NCI-H510A treated with DMSO at 0.1 percent for 48 hours (cell line): Measurements from ENCODE around the gene USB1.

Source experiments
- DNase-seq: peaks from one replicate; lab custom pipeline; 2025; lab: John Stamatoyannopoulos, UW

Gene USB1

DNA sequence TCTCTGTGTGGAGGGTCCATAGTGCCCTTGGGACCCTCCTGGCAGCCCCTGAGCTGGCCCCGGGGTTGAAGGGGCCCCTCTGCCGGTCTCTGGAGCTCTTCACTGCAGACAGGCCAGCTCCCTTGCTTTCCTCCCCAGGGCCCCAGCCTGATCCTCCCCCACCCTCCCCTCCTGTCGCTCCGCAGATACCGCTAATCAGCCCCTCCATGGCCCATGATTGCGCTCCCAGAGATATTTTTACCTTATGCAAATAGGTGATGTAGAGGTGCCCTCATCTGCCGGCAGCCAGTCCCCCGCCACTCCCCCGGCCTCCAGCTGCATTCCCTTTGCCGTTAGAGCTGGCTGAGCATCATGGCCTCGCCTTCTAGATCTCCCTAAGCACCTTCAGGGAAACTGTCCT, 33.6 kb downstream of the USB1 start:
- no peak for DNase-seq

DNA sequence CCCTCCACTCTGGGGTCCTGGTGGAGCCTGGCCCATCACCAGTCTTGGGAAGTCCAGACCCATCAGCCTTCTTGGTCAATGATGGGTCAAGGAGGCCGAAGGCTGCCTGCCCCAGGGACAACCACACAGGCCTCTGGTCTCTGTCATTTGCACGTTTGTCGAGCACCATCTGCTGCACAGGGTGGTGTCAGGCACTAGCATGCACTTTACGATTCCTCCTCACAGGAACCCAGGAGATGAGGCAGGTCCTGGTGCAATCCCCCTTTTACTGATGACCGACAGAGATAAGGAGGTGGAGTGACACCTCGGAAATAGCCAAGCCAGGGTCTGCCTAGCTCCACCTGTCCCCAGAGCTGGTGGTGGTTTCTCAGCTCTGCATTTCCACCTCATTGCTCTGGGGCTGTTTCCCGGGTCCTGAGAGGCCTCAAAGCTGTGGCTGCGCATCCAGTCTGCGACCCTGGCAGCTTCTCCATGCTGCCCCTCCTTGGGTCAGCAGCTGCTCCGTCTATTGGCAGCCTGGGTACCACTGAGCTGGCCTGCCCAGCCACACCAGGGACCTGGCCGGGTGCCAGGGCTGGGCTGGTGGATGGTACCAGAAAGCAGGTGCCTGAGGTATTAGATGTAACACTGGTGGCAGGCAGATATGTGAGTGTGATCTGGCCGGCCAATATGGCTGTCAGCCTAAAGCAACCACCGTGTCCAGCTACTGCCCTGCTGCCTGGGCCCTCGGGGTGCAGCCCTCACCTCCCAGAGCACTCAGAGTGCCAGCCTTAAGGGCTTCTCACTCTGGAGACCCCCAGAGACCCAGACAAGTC, 34.4 kb downstream of the USB1 start:
- DNase-seq, result no peak

DNA sequence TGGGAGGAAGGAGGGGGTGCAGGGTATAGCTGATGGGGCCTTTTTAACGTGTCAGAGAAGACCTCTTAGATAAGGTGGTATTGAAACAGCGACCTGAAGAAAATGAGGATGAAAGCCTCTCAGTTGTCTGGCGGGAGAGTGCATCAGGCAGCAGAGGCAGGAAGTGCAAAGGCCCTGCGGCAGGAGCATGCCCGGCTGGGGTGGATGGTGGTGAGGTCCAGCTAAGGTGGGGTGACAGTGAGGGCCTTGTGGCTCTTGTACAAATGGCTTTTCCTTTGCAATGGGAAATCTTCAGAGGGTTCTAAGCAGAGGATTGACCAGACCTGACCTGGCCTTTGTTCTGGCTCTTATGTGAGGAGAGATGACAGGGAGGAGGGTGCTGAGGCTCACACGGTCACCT, 35.7 kb downstream of the USB1 start:
- DNase-seq, result no peak

DNA sequence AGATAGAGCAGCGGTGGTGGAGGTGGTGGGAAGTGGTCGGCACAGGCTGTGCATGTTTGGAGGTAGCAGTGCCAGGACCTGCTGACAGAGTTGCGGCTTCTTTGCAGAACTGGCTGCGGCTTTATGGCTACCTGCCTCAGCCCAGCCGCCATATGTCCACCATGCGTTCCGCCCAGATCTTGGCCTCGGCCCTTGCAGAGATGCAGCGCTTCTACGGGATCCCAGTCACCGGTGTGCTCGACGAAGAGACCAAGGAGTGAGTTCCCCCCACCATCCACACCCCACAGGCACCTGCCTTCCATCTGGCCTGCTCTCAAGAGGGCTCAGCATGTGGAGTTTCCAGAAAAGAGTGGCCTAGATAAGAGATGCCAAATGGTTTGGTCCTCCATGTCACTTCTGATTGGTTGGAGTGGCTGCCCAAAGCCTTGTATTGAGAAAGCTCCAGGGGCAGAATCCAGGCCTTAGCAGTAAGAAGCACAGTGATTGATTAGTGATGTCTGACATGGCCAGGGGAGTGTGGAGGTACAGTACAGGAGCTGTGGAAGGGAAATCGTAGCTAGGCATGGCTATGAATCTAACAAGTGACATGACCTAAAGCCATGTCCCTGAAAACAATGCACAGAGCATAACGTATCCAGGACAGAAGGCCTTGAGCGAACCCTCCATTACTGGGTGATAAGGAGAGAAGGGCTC, 36.3 kb downstream of the USB1 start:
- DNase-seq, result no peak

DNA sequence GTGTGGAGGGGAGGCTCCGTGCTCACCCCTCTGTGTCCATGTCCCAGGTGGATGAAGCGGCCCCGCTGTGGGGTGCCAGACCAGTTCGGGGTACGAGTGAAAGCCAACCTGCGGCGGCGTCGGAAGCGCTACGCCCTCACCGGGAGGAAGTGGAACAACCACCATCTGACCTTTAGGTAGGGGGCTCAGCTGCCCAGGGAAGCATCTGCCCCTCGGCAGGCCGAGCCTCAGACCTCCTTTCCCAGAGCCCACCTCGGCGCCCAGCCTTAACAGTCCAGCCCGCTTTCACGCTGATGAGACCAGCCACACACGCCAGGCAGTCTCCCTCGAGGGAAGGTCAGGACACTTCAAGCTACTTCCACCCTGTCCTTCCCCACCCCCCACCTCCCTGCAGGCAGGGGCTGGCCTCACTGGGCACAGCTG, 37.0 kb downstream of the USB1 start:
- DNase-seq, result no peak

DNA sequence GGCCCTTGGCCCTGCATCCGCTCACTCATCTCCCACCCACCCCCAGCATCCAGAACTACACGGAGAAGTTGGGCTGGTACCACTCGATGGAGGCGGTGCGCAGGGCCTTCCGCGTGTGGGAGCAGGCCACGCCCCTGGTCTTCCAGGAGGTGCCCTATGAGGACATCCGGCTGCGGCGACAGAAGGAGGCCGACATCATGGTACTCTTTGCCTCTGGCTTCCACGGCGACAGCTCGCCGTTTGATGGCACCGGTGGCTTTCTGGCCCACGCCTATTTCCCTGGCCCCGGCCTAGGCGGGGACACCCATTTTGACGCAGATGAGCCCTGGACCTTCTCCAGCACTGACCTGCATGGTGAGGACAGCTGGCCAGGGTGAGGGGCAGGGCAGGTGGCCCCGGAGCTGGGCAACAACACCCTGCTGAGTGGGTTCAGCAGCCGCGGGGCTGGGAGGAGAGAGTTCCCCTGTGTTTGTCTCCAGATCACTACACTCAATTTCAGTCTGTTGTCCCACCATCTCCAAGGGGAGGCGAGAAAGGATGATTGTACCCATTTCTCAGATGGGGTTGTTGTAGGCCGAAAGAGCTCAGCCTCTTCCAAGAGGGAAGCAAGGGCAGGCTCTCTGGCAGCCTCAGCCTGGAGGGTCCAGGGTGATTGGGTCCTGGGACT, 38.8 kb downstream of the USB1 start:
- no peak for DNase-seq

DNA sequence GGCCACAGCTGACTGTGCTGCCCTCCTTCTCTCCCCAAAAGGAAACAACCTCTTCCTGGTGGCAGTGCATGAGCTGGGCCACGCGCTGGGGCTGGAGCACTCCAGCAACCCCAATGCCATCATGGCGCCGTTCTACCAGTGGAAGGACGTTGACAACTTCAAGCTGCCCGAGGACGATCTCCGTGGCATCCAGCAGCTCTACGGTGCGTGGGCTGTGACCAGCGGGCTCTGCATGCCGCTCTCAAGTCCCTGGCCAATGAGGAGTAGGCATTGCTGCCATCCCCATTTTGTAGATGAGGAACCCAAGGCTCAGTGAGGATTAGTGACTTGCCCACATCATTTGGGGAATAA, 39.3 kb downstream of the USB1 start:
- DNase-seq, result no peak

DNA sequence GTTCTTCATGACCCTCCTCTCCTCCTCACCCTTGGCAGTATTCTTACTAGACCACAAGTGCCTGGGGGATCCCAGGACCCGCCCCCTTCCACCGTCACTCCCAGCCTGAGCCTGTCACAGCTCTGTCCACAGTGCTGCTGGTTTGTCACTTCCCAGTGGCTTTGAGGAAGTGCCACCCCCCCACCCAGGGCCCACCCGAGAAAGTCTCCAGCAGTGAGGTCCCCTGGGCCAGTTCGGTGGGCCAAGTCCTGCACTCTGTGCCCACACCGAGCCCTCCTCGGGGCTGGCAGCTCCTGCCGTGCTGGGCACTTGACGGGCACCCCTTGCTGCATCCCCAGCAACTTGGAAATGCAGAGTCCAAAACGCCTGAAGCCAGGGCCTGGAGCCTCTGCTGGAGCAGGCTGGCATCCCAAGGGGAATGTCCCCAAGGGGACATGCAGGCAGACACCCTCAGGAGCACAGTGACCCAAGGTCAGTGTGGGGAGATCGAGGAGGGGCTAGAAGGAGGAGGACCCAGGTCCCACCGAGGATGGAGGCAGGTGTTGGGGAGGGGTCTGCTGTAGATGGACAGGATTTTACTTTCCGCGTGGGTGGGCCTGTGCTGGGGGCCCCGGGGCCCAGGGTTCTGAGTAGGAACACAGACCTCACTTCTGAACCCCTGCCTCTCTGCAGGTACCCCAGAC, 39.9 kb downstream of the USB1 start:
- DNase-seq, result no peak

DNA sequence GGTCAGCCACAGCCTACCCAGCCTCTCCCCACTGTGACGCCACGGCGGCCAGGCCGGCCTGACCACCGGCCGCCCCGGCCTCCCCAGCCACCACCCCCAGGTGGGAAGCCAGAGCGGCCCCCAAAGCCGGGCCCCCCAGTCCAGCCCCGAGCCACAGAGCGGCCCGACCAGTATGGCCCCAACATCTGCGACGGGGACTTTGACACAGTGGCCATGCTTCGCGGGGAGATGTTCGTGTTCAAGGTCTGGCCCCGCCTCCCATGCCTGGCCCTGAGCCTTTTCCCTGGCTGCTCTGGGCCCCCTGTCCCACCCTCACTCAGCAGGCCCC, 40.4 kb downstream of the USB1 start:
- DNase-seq, result no peak

DNA sequence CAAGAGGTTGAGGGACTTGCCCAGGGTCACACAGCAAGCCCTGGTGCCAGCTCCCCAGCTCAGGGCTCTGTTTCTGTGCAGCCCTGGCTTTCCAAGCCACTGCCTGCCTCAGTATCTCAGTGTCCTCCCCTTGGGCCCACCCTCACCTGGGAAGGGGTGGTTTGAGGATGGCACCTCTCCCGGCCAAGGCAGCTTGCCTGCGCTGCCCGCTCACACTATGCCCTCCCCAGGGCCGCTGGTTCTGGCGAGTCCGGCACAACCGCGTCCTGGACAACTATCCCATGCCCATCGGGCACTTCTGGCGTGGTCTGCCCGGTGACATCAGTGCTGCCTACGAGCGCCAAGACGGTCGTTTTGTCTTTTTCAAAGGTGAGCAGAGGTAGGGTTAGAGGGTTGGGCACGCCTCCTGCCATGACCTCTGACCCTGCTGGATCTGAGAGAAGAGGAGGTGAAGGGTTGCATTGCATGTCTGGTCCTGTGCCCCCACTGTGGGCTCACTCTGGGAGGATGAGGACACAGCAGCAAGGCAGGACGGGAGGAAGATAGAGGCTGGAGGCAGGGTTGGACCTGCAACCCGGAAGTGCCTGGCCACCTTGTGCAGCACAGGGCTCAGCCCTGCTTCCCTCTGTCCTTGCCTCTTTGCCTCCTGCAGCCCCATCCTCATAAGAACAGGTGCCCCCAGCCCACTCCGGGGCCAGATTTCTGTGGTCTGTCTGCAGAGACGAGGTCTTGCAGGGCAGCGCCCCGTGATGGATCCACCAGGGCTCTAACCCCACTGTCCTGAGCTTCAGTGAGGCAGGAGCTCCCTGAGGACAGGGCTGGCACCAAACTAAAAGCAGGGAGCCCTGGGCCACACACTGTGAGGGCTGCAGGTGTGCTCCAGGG, 41.0 kb downstream of the USB1 start:
- DNase-seq, result no peak

DNA sequence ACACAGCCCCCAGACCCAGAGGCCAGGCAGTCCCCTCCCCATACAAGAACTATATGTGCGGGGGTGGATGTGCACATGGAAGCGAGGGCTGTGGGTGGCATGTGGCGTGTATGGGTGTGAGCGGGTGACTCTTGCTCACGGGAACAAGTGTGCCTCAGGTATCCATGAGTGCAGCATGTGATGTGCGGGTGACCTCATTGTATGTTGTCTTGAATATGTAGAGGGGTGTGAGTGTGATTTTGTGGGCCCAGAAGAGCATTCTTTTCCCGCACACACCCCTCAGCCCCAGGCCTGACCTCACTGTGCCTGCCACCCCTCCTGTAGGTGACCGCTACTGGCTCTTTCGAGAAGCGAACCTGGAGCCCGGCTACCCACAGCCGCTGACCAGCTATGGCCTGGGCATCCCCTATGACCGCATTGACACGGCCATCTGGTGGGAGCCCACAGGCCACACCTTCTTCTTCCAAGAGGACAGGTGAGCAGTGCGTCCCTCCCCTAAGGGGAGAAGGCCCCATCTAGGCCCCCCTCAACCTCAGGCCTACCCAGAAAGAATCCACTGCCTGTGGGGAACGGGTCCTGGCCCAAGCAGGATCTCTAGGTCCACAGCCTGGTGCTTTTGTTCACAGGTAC, 41.8 kb downstream of the USB1 start:
- no peak for DNase-seq

DNA sequence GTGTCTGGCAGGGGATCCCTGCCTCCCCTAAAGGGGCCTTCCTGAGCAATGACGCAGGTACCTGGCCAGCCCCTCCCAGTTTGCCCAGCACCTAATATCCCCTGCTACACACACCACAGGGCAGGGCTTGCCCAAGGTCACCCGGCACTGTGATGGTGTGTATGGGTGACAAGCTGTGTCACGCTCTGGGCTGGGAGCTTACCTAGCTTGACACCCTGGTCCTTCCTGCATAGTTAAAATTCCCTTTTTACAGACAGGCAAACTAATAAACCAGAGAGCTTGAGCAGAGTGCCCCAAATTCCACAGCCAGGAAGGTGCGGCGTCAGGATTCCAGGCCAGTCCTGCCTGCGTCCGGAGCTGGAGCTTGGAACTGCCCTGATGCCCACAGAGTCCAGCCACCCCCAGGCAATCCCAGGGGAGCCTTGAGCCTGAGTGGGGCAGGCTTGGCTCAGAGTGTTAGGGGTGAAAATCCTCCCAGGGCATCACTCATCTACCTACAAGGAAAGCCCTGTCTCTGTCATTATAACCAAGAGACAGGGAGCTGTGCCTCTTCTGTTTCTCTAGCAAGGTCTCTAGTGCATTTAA, 42.5 kb downstream of the USB1 start:
- no peak for DNase-seq

DNA sequence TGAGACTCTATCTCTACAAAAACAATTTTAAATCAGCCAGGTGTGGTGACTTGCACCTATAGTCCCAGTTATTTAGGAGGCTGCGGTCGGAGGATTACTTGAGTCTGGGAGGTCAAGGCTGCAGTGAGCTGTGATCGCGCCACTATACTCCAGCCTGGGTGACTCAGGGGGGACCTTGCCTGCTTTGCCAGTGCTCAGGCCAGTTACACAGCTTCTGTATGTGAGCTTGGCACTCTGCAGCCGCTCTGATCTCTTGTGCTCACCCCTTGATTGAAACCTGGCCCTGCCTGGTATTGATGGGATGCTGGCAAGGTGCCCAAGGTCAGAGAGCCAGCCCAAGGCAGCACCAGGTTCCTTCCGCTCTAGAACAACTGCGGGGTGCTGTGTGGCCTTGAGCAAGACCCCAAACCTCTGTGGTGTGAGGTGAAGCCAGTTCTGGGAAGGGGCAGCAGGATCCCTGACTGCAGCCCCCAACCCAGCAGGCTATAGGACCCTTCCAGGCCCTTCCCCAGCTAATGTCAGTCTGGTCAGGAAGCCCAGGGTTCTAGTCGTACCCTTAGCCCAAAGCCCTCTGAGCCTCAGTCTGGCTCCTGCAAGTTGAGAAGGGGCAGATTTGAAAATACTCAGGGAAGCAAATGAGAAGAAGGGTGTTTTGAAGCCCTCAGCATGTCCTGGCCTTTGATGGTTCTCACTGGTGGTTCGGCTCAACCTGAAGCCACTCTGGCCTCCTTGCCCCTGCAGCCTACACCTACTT, 43.2 kb downstream of the USB1 start:
- DNase-seq, result no peak

DNA sequence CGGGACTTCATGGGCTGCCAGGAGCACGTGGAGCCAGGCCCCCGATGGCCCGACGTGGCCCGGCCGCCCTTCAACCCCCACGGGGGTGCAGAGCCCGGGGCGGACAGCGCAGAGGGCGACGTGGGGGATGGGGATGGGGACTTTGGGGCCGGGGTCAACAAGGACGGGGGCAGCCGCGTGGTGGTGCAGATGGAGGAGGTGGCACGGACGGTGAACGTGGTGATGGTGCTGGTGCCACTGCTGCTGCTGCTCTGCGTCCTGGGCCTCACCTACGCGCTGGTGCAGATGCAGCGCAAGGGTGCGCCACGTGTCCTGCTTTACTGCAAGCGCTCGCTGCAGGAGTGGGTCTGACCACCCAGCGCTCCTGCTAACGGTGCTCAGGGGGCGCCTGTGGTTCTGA, 43.9 kb downstream of the USB1 start:
- no peak for DNase-seq

DNA sequence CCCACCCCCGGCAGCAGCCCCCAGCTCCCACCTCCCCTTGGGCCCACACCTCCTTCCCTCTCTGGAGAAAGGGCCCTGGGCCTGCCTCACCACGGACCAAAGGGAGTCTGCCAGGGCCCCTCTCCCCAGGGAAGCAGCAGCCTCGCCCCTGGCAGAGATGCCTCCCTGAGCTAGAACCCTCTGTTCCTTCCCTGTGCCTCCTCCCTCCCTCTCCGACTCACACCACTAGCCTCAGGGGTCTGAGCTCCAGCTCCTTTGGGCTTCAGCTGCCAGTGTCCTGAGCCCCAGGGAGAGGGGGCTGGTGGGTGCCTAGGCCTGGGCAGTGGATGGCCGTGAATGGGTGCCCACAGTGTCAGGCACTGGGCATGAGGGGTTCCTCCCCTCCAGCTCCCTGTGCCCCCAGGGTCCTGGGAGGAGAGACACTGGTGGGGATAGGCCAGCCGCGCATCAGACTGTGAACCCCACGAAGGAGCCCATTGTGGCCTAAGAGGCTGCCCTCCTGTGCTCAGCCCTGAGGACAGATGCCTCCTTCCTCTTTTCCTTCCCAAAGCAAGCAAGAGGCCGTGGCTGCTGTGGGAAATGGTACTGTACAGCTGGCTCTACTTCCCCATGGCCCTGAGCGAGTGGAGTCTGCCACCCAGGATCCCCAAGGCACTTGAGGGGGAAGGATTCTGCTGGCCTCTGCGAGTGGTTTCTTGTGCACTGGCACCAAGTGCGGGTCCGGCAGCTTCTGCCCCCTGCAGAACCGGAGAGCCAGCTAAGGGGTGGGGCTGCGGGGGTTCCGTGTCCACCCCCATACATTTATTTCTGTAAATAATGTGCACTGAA, 45.1 kb downstream of the USB1 start:
- DNase-seq, result no peak

DNA sequence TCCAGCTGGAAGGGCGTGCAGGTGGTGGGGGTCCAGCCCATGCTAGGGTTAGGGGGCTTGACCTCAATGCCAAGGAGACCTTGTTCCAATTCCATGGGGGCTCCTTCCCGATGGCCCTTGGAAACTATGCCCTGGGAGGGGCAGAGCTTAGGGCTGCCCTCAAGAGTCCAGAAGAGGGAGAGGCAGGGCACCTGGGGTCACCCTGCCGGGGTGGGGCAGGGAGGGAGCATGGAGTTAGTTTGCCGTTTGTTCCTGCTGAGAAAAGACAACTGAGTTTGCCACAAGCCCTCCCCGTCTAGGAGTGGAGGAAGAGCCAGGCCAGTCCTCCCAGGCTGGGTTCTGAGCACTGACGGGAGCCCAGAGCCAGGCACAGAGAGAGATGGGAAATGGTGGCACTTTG, 45.7 kb downstream of the USB1 start:
- DNase-seq, result no peak

DNA sequence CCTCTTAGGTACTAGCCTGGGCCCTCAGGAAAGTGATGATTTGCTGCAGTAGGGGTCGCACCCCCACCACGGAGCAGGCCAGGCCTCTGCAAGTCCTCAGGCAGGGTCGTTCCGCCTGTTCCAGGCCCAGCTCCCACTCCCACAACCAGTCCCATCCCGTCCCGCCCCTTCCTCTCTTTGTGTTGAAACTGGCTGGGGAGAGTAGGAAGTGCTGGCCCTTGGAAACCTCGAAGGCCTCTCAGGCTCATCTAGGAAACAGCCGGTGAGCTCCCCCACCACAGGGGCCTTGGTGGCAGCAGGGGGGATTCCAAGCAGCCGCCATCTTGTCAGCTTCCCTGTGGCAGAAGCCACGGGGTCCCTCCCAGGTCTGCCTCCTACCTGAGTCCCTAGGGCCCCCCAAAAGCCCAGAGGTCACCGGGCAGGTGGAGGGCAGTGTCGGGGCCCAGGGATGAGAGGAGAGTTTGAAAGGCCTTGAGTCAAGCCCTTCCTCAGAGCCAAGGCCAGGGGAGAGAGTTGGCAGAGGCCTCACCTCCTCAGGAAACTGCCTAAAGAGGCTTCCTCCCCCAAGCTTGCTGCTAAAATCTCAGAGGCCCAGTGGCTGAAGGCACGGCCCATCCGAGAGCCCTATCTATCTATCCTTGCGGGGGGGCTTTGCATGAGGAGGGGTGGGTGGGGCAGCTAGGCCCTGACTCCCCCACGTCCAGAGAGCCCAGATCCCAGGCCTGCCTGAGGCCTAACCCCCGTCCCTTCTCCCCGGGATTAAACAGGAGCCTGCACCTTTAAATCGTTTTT, 46.5 kb downstream of the USB1 start:
- no peak for DNase-seq

DNA sequence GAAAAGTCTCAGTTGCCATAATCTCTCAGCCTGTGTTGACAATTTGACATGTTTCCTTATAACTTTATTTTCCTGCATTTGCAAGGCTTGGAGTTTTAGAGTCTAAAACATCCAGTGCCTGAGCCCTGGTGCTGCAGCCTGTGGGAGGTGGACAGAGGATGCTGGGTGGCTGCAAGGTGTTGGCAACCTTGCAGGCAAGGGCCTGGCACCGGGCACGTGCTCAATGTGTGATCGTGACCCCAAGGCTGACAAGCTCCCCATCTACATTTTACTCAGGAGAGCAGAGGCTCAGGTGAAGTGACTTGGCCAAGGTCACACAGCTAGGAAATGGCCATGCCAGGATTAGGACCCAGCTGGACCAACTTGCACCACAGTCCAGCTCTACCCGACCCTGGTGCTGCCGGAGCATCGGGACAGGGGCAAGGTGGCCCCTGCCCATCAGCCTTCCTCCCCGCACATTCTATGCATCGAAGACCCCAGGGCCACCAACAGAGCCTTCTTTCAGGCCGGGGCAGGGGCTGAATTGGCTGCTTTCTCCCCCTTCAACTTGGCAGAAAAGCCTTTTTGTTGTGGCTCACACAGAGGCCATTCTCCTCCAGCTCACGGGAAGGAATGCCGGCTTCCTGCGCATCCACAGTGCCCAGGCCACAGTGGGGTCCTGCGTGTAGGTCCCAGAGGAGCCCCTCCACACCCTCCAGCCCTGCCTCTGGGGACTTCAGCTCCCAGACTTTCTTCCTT, 47.5 kb downstream of the USB1 start:
- DNase-seq, result no peak
